C4-2B (cell line): ENCODE measurements around the gene GRM7.

Experiments
- CTCF ChIP-seq: fragments of 450-650 bp; conservative IDR thresholded peaks from 2 replicates; pipeline ENCODE4 v1.5.1; 2017; ENCODE audit warnings: mild to moderate bottlenecking
- ZFX ChIP-seq: fragments of 450-650 bp; IDR thresholded peaks from 2 replicates; pipeline ENCODE4 v1.6.1; 2017

GRCh38 chr3:6860954-6861624, at the start of gene GRM7:
- TF ChIP-seq CTCF: no peak
- no peak for TF ChIP-seq ZFX
